Hepatocyte (in vitro differentiated cells): ENCODE data around the gene ROR2. TPM values are rescaled to one million over a fixed set of nuclear protein-coding genes. Genes with fewer than 3 reads are reported as not detected.

Source experiments
- DNase-seq: peaks from one replicate; pipeline ENCODE4 v3.0.0-alpha.2; 2016; ENCODE audit warnings: low spot score
- H2AFZ ChIP-seq: fragments of 200-600 bp; sonication (generic); 2 replicates; pipeline ENCODE4 v1.6.0; 2016; ENCODE audit warnings: antibody characterized with exemption, mild to moderate bottlenecking
- H3K27ac ChIP-seq: fragments of 200-600 bp; sonication (generic); 2 replicates; pipeline ENCODE4 v1.5.1; 2016; ENCODE audit warnings: mild to moderate bottlenecking
- H3K27me3 ChIP-seq: fragments of 200-600 bp; sonication (generic); 2 replicates; pipeline ENCODE4 v1.6.1; 2016
- H3K36me3 ChIP-seq: fragments of 200-600 bp; sonication (generic); replicated peaks from 2 replicates; pipeline ENCODE4 v1.5.1; 2016; ENCODE audit warnings: low read depth; ENCODE audit not compliant: insufficient read depth
- H3K4me1 ChIP-seq: fragments of 200-600 bp; sonication (generic); 2 replicates; pipeline ENCODE4 v1.5.1; 2016; ENCODE audit warnings: mild to moderate bottlenecking, moderate library complexity; ENCODE audit not compliant: insufficient read depth
- H3K4me2 ChIP-seq: fragments of 200-600 bp; sonication (generic); 2 replicates; pipeline ENCODE4 v1.6.0; 2016
- H3K4me3 ChIP-seq: fragments of 200-600 bp; sonication (generic); 2 replicates; pipeline ENCODE4 v1.5.1; 2016; ENCODE audit warnings: mild to moderate bottlenecking
- H3K79me2 ChIP-seq: fragments of 200-600 bp; sonication (generic); 2 replicates; pipeline ENCODE4 v1.6.0; 2017; ENCODE audit warnings: mild to moderate bottlenecking
- H3K9me2 ChIP-seq: fragments of 200-600 bp; sonication (generic); replicated peaks from 2 replicates; pipeline ENCODE4 v1.6.0; 2017; ENCODE audit warnings: mild to moderate bottlenecking; ENCODE audit not compliant: insufficient read depth
- H3K9me3 ChIP-seq: fragments of 200-600 bp; sonication (generic); 2 replicates; pipeline ENCODE4 v1.5.1; 2016; ENCODE audit warnings: low read depth, mild to moderate bottlenecking
- H4K20me1 ChIP-seq: fragments of 200-600 bp; sonication (generic); 2 replicates; pipeline ENCODE4 v1.6.0; 2016; ENCODE audit warnings: mild to moderate bottlenecking; ENCODE audit not compliant: insufficient read depth, poor library complexity, severe bottlenecking
- CTCF ChIP-seq: fragments of 200-600 bp; sonication (generic); IDR thresholded peaks from 2 replicates; pipeline ENCODE4 v1.5.1; 2016; ENCODE audit warnings: antibody characterized with exemption, mild to moderate bottlenecking; ENCODE audit not compliant: poor library complexity
- EZH2 ChIP-seq: fragments of 200-600 bp; sonication (generic); IDR thresholded peaks from 2 replicates; pipeline ENCODE4 v1.6.1; 2016; ENCODE audit warnings: antibody characterized with exemption, mild to moderate bottlenecking, borderline replicate concordance
- EZH2phosphoT487 ChIP-seq: fragments of 200-600 bp; sonication (generic); IDR thresholded peaks from one replicate; pipeline ENCODE4 v1.6.1; 2018; ENCODE audit warnings: antibody characterized with exemption, mild to moderate bottlenecking, low read depth, moderate library complexity; ENCODE audit not compliant: unreplicated experiment, severe bottlenecking
- WGBS: methylation state at CpG from one replicate; pipeline ENCODE4 v1.1.6; 2016; ENCODE audit warnings: low lambda C conversion rate; ENCODE audit errors: missing lambda C conversion rate; 5-methylcytosine and 5-hydroxymethylcytosine counted together
- polyA plus RNA-seq: library from polyadenylated mRNA; unstranded; fragments of >200 nt; fragmentation: Nextera tagmentation; extraction: Ambion mirVana; gene quantifications from 2 replicates; pipeline ENCODE4 v1.2.1, GENCODE V29; 2016
- total RNA-seq: library from RNA; depleted of rRNA; stranded (reverse); fragments of >200 nt; gene quantifications from 2 replicates; pipeline ENCODE4 v1.2.3, GENCODE V29; 2014

ROR2 gene
- total and polyA plus RNA-seq, 2 experiments from 2014 or later: 25.6 to 29.5 TPM

GRCh38 chr9:91946653-91947488 lies 3.2 kb downstream of the ROR2 start:
- peak overlapping the region; percentile 10 for H3K4me3 ChIP-seq
- DNase-seq: no peak
- H3K27ac ChIP-seq: peak overlapping the region; percentile 77
- no peak overlapping the region for H2AFZ ChIP-seq
- H3K4me2 ChIP-seq: peak overlapping the region; percentile 93
- peaks cover 46% of the 10 kb centered on the region for H3K4me1 ChIP-seq
- no peaks in the 10 kb centered on the region for H3K27me3 ChIP-seq
- WGBS: 56% methylated on average over 5 of the region's 5 CpGs
- H3K79me2 ChIP-seq: peaks cover 81% of the 10 kb centered on the region
- no peaks in the 10 kb centered on the region for H3K9me2 ChIP-seq
- no peaks in the 10 kb centered on the region for H3K36me3 ChIP-seq
- TF ChIP-seq EZH2 (no peak), CTCF (no peak), EZH2phosphoT487 (no peak)
- no peaks in the 10 kb centered on the region for H3K9me3 ChIP-seq
- peaks cover 11% of the 10 kb centered on the region for H4K20me1 ChIP-seq

- peak overlapping the region; percentile 93 for H3K4me2 ChIP-seq
- H3K36me3 ChIP-seq: no peaks in the 10 kb centered on the region
- H3K27me3 ChIP-seq: no peaks in the 10 kb centered on the region
- no peak overlapping the region for H2AFZ ChIP-seq
- TF ChIP-seq EZH2phosphoT487: no peak
- TF ChIP-seq EZH2: no peak
- TF ChIP-seq CTCF: no peak
- peak overlapping the region; percentile 77 for H3K27ac ChIP-seq
- peaks cover 88% of the 10 kb centered on the region for H3K79me2 ChIP-seq
- no peak overlapping the region for H3K4me3 ChIP-seq
- H3K9me3 ChIP-seq: no peaks in the 10 kb centered on the region
- 69% methylated on average over 5 of the region's 5 CpGs for WGBS
- no peaks in the 10 kb centered on the region for H3K9me2 ChIP-seq
- peaks cover 11% of the 10 kb centered on the region for H4K20me1 ChIP-seq
- peaks cover 41% of the 10 kb centered on the region for H3K4me1 ChIP-seq
- no peak for DNase-seq
These were observed 3.8 kb downstream of the ROR2 start for GRCh38 chr9:91946196-91946595.

- peak overlapping the region; percentile 77 for H3K27ac ChIP-seq
- H3K9me3 ChIP-seq: no peaks in the 10 kb centered on the region
- H3K4me3 ChIP-seq: no peak overlapping the region
- H3K9me2 ChIP-seq: no peaks in the 10 kb centered on the region
- H3K79me2 ChIP-seq: peaks cover 93% of the 10 kb centered on the region
- peak; percentile 63 for DNase-seq
- H3K4me1 ChIP-seq: peaks cover 35% of the 10 kb centered on the region
- peaks cover 11% of the 10 kb centered on the region for H4K20me1 ChIP-seq
- no peaks in the 10 kb centered on the region for H3K36me3 ChIP-seq
- WGBS: 19% methylated on average over 10 of the region's 10 CpGs
- H3K4me2 ChIP-seq: peak overlapping the region; percentile 93
- no peak for TF ChIP-seq EZH2
- no peak for TF ChIP-seq CTCF
- no peak for TF ChIP-seq EZH2phosphoT487
- no peak overlapping the region for H2AFZ ChIP-seq
- H3K27me3 ChIP-seq: no peaks in the 10 kb centered on the region
These were observed 4.5 kb downstream of the ROR2 start for GRCh38 chr9:91945277-91946085.
